Kidney epithelial cell (primary cell): ENCODE results near the gene DOCK1. TPM values are rescaled to one million over a fixed set of nuclear protein-coding genes. Genes with fewer than 3 reads are reported as not detected.
"Not testable (repeated sequence)": the region's sequence is repeated elsewhere in the genome, so short reads cannot be mapped to it uniquely, and the experiment has no call there.

ENCODE experiments used
- DNase-seq: peaks from one replicate; pipeline ENCODE4 v3.0.0-alpha.2; 2010; ENCODE audit warnings: low read depth
- H3K27me3 ChIP-seq: 2 replicates; pipeline ENCODE4 v1.6.0; 2011; ENCODE audit warnings: low read length; ENCODE audit not compliant: control insufficient read depth, insufficient read depth
- H3K36me3 ChIP-seq: 2 replicates; pipeline ENCODE4 v1.5.1; 2011; ENCODE audit warnings: low read length; ENCODE audit not compliant: control insufficient read depth, insufficient read depth
- H3K4me3 ChIP-seq: 2 replicates; pipeline ENCODE4 v1.5.1; 2011; ENCODE audit warnings: low read depth, mild to moderate bottlenecking, control low read depth, low read length
- CTCF ChIP-seq: IDR thresholded peaks from 2 replicates; pipeline ENCODE4 v1.5.1; 2011; ENCODE audit warnings: mild to moderate bottlenecking, moderate library complexity, low read length, control low read depth, inconsistent platforms; ENCODE audit not compliant: insufficient read depth, poor library complexity, severe bottlenecking
- total RNA-seq: library from RNA; depleted of rRNA; stranded (reverse); fragments of >200 nt; gene quantifications from 2 replicates; pipeline ENCODE4 v1.2.3, GENCODE V29; 2015

The DOCK1 gene
- total RNA-seq, 1 donor from 2014 or later = 39.5 TPM

- TF ChIP-seq CTCF = no peak
- Histone ChIP-seq H3K36me3 (no peaks in the 10 kb centered on the region), H3K27me3 (no peaks in the 10 kb centered on the region), H3K4me3 (no peak overlapping the region)
- no peak for DNase-seq
These were observed 25.8 kb downstream of the DOCK1 start for GRCh38 chr10:126930883-126931503.

DNA sequence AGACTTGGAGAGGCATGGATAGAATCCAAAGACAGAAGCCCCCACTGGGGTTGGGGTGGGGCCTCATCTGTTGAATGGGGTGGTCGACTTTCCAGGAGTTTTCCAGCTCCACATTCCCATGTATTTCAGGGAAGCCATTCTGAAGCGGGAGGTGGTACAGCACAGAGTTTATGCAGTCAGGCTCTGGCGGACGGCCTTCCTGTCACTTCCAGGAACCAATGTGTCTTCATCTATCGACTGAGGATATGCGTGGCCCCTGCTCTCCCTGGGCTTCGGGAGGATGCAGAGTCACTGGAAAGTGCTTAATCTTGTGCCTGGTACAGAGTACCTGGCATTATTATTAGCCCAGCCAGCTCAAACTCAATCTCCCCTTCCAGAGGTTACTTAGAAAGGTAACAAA is 26.3 kb downstream of the DOCK1 start:
- H3K36me3 ChIP-seq = no peaks in the 10 kb centered on the region
- no peaks in the 10 kb centered on the region for H3K27me3 ChIP-seq
- H3K4me3 ChIP-seq = no peak overlapping the region
- TF ChIP-seq CTCF = no peak
- DNase-seq = no peak

DNA sequence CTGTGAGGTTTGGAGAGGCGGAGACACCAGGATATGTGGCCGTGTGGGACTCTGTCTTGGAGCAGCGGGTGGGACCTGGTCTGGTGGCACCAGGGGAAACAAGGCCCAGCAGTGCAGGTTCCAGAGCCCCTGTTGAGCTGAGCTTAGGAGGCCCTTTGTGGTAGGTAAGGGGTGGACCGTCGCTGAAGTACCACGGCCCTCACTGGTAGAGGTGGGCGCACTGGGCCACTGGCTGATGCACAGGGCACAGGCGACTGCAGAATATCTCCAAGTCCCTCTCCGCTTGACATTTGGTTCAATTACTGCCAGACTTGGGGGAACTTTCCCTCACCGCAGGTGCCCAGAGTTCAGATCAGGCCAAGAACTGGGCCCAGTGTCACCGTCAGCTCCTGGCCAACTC is 27.3 kb downstream of the DOCK1 start:
- Histone ChIP-seq H3K36me3 (no peaks in the 10 kb centered on the region), H3K4me3 (no peak overlapping the region), H3K27me3 (no peaks in the 10 kb centered on the region)
- DNase-seq = no peak
- no peak for TF ChIP-seq CTCF

GRCh38 chr10:126933116-126933515 is 27.9 kb downstream of the DOCK1 start:
- H3K27me3 ChIP-seq = no peaks in the 10 kb centered on the region
- no peaks in the 10 kb centered on the region for H3K36me3 ChIP-seq
- no peak for TF ChIP-seq CTCF
- no peak overlapping the region for H3K4me3 ChIP-seq
- DNase-seq = no peak

DNA sequence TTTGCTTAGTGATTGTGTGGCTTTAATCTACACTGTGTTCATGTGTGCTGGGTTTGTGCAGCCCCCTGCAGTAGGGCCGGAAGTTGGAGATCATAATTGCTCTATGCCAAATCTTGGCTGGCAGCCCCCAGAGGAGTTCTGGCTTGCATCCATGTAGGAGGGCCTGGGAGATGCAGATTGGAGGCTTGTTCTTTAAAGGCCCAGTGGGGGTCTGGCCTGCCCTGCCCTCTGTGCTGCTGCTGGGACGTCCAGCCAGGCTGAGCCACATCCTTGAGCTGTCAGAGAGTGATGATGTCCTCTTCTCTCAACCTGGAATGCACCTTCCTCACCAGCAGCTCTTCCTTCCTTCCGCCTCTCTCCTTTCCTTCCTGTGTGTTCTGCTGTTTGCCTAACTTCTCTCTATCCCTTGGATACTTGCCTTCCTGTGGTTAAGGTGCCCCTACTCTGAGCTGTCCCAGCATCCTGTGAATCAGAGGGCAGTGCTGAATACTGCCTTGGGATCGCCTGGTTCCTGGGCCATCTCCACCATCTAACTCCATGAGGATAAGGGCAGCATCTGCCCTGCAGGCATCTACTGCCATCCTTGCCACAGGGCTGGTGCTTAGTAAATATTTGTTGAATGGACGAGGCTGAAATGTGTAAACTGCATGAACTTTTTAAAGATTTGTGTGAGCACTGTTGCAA is 30.2 kb downstream of the DOCK1 start:
- DNase-seq = no peak
- H3K4me3 ChIP-seq = no peak overlapping the region
- TF ChIP-seq CTCF = no peak
- no peaks in the 10 kb centered on the region for H3K36me3 ChIP-seq
- no peaks in the 10 kb centered on the region for H3K27me3 ChIP-seq

GRCh38 chr10:126937026-126937425 is 31.8 kb downstream of the DOCK1 start:
- DNase-seq = no peak
- H3K27me3 ChIP-seq = no peaks in the 10 kb centered on the region
- no peak overlapping the region for H3K4me3 ChIP-seq
- no peaks in the 10 kb centered on the region for H3K36me3 ChIP-seq
- no peak for TF ChIP-seq CTCF

- H3K27me3 ChIP-seq, H3K36me3 ChIP-seq, DNase-seq: not testable (repeated sequence)
These were observed 32.9 kb downstream of the DOCK1 start for GRCh38 chr10:126938121-126938520.

More at GRCh38 chr10:126938121-126938520, 32.9 kb downstream of the DOCK1 start:
- H3K4me3 ChIP-seq = not testable (repeated sequence)
